ENCODE measurements around the gene SEMA3A. TPM values are rescaled to one million over a fixed set of nuclear protein-coding genes. Genes with fewer than 3 reads are reported as not detected.
"Not testable (repeated sequence)": the region's sequence is repeated elsewhere in the genome, so short reads cannot be mapped to it uniquely, and the experiment has no call there.

Gene SEMA3A
- total RNA-seq = 10 to 100 TPM in 1 of 2 donors, 1 to 10 TPM in 1; 5.7 to 11.0 TPM
- polyA plus RNA-seq = under 1 TPM in 1 of 2 donors, not detected in 1; 0.08 TPM
- long read RNA-seq, donor 1, full-length matches to known transcripts = 3 of 9 reads
- long read RNA-seq, donor 1, partial matches to known transcripts = 3 of 9 reads
- long read RNA-seq, donor 1, other reads (novel, unspliced or antisense) = 3 of 9 reads
- long read RNA-seq, donor 2, partial matches to known transcripts = 1 of 1 reads
- long read RNA-seq, donor 2, other reads (novel, unspliced or antisense) = 0 of 1 reads

DNA sequence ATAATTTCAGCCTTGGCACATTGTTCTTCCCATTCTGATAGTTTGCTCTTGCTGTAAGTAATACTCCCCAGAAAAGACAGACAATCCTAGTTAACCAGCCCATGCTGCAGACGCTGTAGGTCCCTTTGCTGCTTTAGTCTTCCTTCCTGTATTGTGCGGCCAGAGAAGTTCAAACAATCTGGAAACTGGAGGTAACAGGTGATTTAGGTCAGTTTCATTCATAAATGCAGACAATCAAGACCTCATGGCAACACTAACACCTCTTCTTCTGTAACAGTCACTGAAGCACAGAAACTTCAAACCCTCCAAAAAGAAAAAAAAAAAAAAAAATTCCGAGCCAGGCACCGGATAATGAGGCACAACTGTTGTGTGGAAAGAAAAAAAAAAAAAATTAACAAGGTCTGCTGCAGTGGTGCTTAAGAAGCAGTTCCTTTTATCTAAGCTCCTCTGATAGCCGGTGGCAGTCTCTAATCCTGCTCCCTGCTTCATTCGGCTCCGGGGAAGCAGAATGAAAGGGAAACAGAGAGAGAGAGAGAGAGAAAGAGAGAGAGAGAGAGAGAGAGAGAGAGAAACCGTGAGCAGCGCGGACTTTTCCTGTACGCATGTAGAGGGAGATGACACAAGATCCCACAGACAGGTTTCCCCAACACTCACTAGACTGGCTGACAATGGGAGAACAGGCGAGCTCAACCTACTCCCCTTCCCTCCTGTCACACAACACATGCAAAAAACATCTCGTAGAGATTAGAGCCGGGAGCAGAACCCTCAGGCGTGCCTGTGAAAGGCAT, at the start of gene SEMA3A:
SEMA3A (minus strand) TSS at position 306 of the 788 bp plus-strand sequence; CDS start at position 103, 203 bp downstream.
- Histone ChIP-seq H3K27ac (ENCODE audit: low read depth in 1 of 2, low read length in 2 of 2) (no peak within 1 kb of the TSS), H3K9me3 (ENCODE audit: control insufficient read depth, low read length) (no peaks in the 10 kb centered on the region), H3K36me3 (ENCODE audit: control insufficient read depth in 1 of 2, insufficient read depth in 2 of 2, low read length in 1 of 2) (no peaks in the 10 kb centered on the region), H3K4me1 (ENCODE audit: control insufficient read depth in 1 of 2, insufficient read depth in 2 of 2, low read length in 2 of 2) (no peaks in the 10 kb centered on the region), H3K4me3 (ENCODE audit: low read length in 2 of 2) (peak within 1 kb of the TSS; percentile 64 to 74), H3K27me3 (ENCODE audit: control insufficient read depth in 1 of 2, insufficient read depth in 2 of 2, low read length in 1 of 2) (no peaks in the 10 kb centered on the region)
- WGBS, 2 donors = 1 to 2% methylated on average over 15 of the region's 15 CpGs
- DNase-seq (peak in 1 of 2 donors; percentile 46), ATAC-seq (ENCODE audit: low FRiP score) (peak; percentile 77)
- intact Hi-C loops (cut with DNase I) = no loop called here

- H3K4me3 ChIP-seq (ENCODE audit: low read length in 2 of 2); ATAC-seq (ENCODE audit: low FRiP score); H3K27me3 ChIP-seq (ENCODE audit: control insufficient read depth in 1 of 2, insufficient read depth in 2 of 2, low read length in 1 of 2); DNase-seq; intact Hi-C loops (cut with DNase I); H3K36me3 ChIP-seq (ENCODE audit: control insufficient read depth in 1 of 2, insufficient read depth in 2 of 2, low read length in 1 of 2); H3K4me1 ChIP-seq (ENCODE audit: control insufficient read depth in 1 of 2, insufficient read depth in 2 of 2, low read length in 2 of 2); H3K9me3 ChIP-seq (ENCODE audit: control insufficient read depth, low read length); H3K27ac ChIP-seq (ENCODE audit: low read depth in 1 of 2, low read length in 2 of 2): not testable (repeated sequence)
- 89 to 90% methylated on average over 6 of the region's 6 CpGs for WGBS, 2 donors
These were observed 48.4 kb upstream of the SEMA3A start for GRCh38 chr7:84243037-84243436.

GRCh38 chr7:84238596-84238995, 44.0 kb upstream of the SEMA3A start:
- no peak for ATAC-seq (ENCODE audit: low FRiP score)
- Histone ChIP-seq H3K4me3 (ENCODE audit: low read length in 2 of 2) (no peak overlapping the region), H3K9me3 (ENCODE audit: control insufficient read depth, low read length) (no peaks in the 10 kb centered on the region), H3K4me1 (ENCODE audit: control insufficient read depth in 1 of 2, insufficient read depth in 2 of 2, low read length in 2 of 2) (no peaks in the 10 kb centered on the region), H3K36me3 (ENCODE audit: control insufficient read depth in 1 of 2, insufficient read depth in 2 of 2, low read length in 1 of 2) (no peaks in the 10 kb centered on the region), H3K27me3 (ENCODE audit: control insufficient read depth in 1 of 2, insufficient read depth in 2 of 2, low read length in 1 of 2) (no peaks in the 10 kb centered on the region), H3K27ac (ENCODE audit: low read depth in 1 of 2, low read length in 2 of 2) (no peak overlapping the region)
- intact Hi-C loops (cut with DNase I) = no loop called here
- DNase-seq = peak in 1 of 2 donors; percentile 37
- WGBS, 2 donors = 67 to 73% methylated on average over 6 of the region's 6 CpGs

GRCh38 chr7:84237533-84238173, 43.1 kb upstream of the SEMA3A start:
- ATAC-seq (ENCODE audit: low FRiP score) (no peak), DNase-seq (no peak)
- H3K4me3 ChIP-seq (ENCODE audit: low read length in 2 of 2) = no peak overlapping the region
- no peaks in the 10 kb centered on the region for H3K9me3 ChIP-seq (ENCODE audit: control insufficient read depth, low read length)
- H3K36me3 ChIP-seq (ENCODE audit: control insufficient read depth in 1 of 2, insufficient read depth in 2 of 2, low read length in 1 of 2) = no peaks in the 10 kb centered on the region
- WGBS, 2 donors = 81 to 87% methylated on average over 1 of the region's 1 CpG
- H3K4me1 ChIP-seq (ENCODE audit: control insufficient read depth in 1 of 2, insufficient read depth in 2 of 2, low read length in 2 of 2) = no peaks in the 10 kb centered on the region
- no peak overlapping the region for H3K27ac ChIP-seq (ENCODE audit: low read depth in 1 of 2, low read length in 2 of 2)
- intact Hi-C loops (cut with DNase I) = no loop called here
- H3K27me3 ChIP-seq (ENCODE audit: control insufficient read depth in 1 of 2, insufficient read depth in 2 of 2, low read length in 1 of 2) = no peaks in the 10 kb centered on the region

DNA sequence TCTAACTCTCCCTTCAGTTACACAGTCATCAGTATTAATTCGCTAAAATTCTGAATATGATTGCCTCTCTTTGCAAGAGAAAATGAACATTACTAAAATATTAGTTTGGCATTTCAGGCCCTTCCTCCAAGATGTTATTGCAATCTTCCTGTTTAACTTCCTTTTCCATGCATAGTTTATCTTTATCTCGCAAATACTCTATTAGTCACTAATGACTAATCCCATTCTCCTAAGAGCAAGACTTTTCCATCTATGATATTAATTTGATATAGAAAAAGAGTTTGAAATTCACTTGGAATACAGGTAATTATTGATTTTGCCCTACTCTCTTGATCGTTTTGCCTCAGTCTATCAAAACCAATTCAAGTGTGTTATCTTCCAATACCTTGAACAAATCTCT, 41.8 kb upstream of the SEMA3A start:
- H3K27ac ChIP-seq (ENCODE audit: low read depth in 1 of 2, low read length in 2 of 2) = no peak overlapping the region
- H3K36me3 ChIP-seq (ENCODE audit: control insufficient read depth in 1 of 2, insufficient read depth in 2 of 2, low read length in 1 of 2) = no peaks in the 10 kb centered on the region
- ATAC-seq (ENCODE audit: low FRiP score) (no peak), DNase-seq (no peak)
- intact Hi-C loops (cut with DNase I) = no loop called here
- H3K27me3 ChIP-seq (ENCODE audit: control insufficient read depth in 1 of 2, insufficient read depth in 2 of 2, low read length in 1 of 2) = no peaks in the 10 kb centered on the region
- no peaks in the 10 kb centered on the region for H3K9me3 ChIP-seq (ENCODE audit: control insufficient read depth, low read length)
- no peaks in the 10 kb centered on the region for H3K4me1 ChIP-seq (ENCODE audit: control insufficient read depth in 1 of 2, insufficient read depth in 2 of 2, low read length in 2 of 2)
- WGBS, 2 donors = 79% methylated on average over 3 of the region's 3 CpGs
- no peak overlapping the region for H3K4me3 ChIP-seq (ENCODE audit: low read length in 2 of 2)

DNA sequence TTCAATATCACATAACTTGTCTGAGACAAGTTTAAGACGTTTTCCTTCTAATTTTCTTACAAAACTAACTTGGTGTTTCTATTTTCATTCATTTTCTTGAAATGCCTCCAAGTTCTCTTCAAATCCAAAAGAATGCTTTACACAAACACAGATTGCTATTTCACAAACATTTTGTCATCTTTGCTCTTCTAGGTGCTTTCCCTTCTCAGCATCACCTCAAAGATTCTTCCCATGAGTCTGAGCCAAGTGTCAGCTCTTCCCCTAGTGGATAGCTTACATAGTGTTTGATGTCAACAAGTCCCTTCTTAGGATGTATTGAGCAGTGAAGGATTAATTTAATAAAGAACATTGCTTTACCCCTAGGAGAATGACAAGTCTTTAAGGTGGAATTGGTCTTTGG, 38.1 kb upstream of the SEMA3A start:
- Histone ChIP-seq H3K4me1 (ENCODE audit: control insufficient read depth in 1 of 2, insufficient read depth in 2 of 2, low read length in 2 of 2) (no peaks in the 10 kb centered on the region), H3K36me3 (ENCODE audit: control insufficient read depth in 1 of 2, insufficient read depth in 2 of 2, low read length in 1 of 2) (no peaks in the 10 kb centered on the region), H3K27me3 (ENCODE audit: control insufficient read depth in 1 of 2, insufficient read depth in 2 of 2, low read length in 1 of 2) (no peaks in the 10 kb centered on the region), H3K27ac (ENCODE audit: low read depth in 1 of 2, low read length in 2 of 2) (no peak overlapping the region), H3K9me3 (ENCODE audit: control insufficient read depth, low read length) (no peaks in the 10 kb centered on the region), H3K4me3 (ENCODE audit: low read length in 2 of 2) (no peak overlapping the region)
- WGBS, 2 donors = 2 to 3% methylated on average over 1 of the region's 1 CpG
- intact Hi-C loops (cut with DNase I) = no loop called here
- ATAC-seq (ENCODE audit: low FRiP score) (no peak), DNase-seq (no peak)

DNA sequence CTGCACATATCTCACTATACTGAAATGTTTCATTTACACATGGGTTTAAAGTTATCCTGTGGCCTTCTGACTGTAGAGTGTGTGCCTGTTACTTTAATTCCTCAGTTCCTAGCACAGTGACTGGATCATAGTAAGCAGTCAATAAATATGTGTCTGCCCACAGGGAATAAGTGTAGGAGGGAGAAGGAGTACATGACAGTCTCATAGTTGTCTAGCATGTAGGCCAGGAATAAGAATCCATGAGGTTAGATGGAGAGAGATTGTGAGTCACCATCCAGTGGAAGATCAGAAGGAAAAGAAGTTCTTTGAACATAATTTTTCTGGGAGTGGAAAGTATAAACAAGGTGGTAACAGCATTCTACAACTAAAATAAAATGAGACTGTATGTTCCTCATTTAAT, 36.6 kb upstream of the SEMA3A start:
- H3K4me3 ChIP-seq (ENCODE audit: low read length in 2 of 2) = no peak overlapping the region
- no peaks in the 10 kb centered on the region for H3K27me3 ChIP-seq (ENCODE audit: control insufficient read depth in 1 of 2, insufficient read depth in 2 of 2, low read length in 1 of 2)
- intact Hi-C loops (cut with DNase I) = no loop called here
- no peaks in the 10 kb centered on the region for H3K4me1 ChIP-seq (ENCODE audit: control insufficient read depth in 1 of 2, insufficient read depth in 2 of 2, low read length in 2 of 2)
- ATAC-seq (ENCODE audit: low FRiP score) (no peak), DNase-seq (no peak)
- no peak overlapping the region for H3K27ac ChIP-seq (ENCODE audit: low read depth in 1 of 2, low read length in 2 of 2)
- no peaks in the 10 kb centered on the region for H3K9me3 ChIP-seq (ENCODE audit: control insufficient read depth, low read length)
- no peaks in the 10 kb centered on the region for H3K36me3 ChIP-seq (ENCODE audit: control insufficient read depth in 1 of 2, insufficient read depth in 2 of 2, low read length in 1 of 2)

GRCh38 chr7:84230491-84230890, 35.9 kb upstream of the SEMA3A start:
- no peaks in the 10 kb centered on the region for H3K9me3 ChIP-seq (ENCODE audit: control insufficient read depth, low read length)
- H3K27ac ChIP-seq (ENCODE audit: low read depth in 1 of 2, low read length in 2 of 2) = no peak overlapping the region
- 94 to 95% methylated on average over 3 of the region's 3 CpGs for WGBS, 2 donors
- H3K36me3 ChIP-seq (ENCODE audit: control insufficient read depth in 1 of 2, insufficient read depth in 2 of 2, low read length in 1 of 2) = no peaks in the 10 kb centered on the region
- H3K4me1 ChIP-seq (ENCODE audit: control insufficient read depth in 1 of 2, insufficient read depth in 2 of 2, low read length in 2 of 2) = no peaks in the 10 kb centered on the region
- no peaks in the 10 kb centered on the region for H3K27me3 ChIP-seq (ENCODE audit: control insufficient read depth in 1 of 2, insufficient read depth in 2 of 2, low read length in 1 of 2)
- H3K4me3 ChIP-seq (ENCODE audit: low read length in 2 of 2) = no peak overlapping the region
- ATAC-seq (ENCODE audit: low FRiP score) (no peak), DNase-seq (no peak)
- intact Hi-C loops (cut with DNase I) = no loop called here

Data from aorta (tissue), 5 donors.